IMR-90 (cell line): ENCODE data around the gene DCTN2. TPM values are rescaled to one million over a fixed set of nuclear protein-coding genes. Genes with fewer than 3 reads are reported as not detected.

Experiments used
- ATAC-seq: fragments of 200-7000 bp; cut with Tn5 transposase; 2 replicates; pipeline ENCODE4 v1.9.1; 2020; ENCODE audit warnings: low read depth, mild to moderate bottlenecking, moderate library complexity
- BruUV-seq: library from RNA; stranded (reverse); fragments of 400-500 nt; replicated peaks from 2 replicates; lab custom pipeline; 2021; lab: Mats Ljungman, UMichigan
- CTCF ChIA-PET: fragments of 300-600 bp; formaldehyde crosslinking; extraction: SDS; loops from one replicate; lab custom pipeline; 2021; ENCODE audit warnings: antibody characterized with exemption; lab: Yijun Ruan, JAX
- POLR2A ChIA-PET: fragments of 300-600 bp; sonication (Branson Sonifier 250); formaldehyde crosslinking; loops from one replicate; lab custom pipeline; 2022; ENCODE audit warnings: antibody characterized with exemption; ENCODE audit not compliant: unreplicated experiment; lab: Charles Lee
- DNase-seq: peaks from one replicate; pipeline ENCODE4 v3.0.0; 2013
- H2AFZ ChIP-seq: replicated peaks from 2 replicates; pipeline ENCODE3; 2013; ENCODE audit warnings: low read length, mild to moderate bottlenecking; ENCODE audit not compliant: poor library complexity
- H2AK5ac ChIP-seq: 2 replicates; pipeline ENCODE4 v1.6.1; 2013; ENCODE audit warnings: low read depth, low read length, inconsistent platforms
- H2AK9ac ChIP-seq: replicated peaks from 2 replicates; pipeline ENCODE3; 2013; ENCODE audit warnings: mild to moderate bottlenecking, low read depth, low read length, moderate library complexity; ENCODE audit not compliant: poor library complexity
- H2BK120ac ChIP-seq: 2 replicates; pipeline ENCODE4 v1.6.1; 2013; ENCODE audit warnings: low read depth, low read length, inconsistent platforms
- H2BK15ac ChIP-seq: 3 replicates; pipeline ENCODE4 v1.6.1; 2013; ENCODE audit warnings: low read depth, low read length, inconsistent platforms
- H2BK20ac ChIP-seq: 2 replicates; pipeline ENCODE4 v1.6.1; 2013; ENCODE audit warnings: low read depth, mild to moderate bottlenecking, inconsistent platforms, low read length, moderate library complexity
- H2BK5ac ChIP-seq: 2 replicates; pipeline ENCODE4 v1.6.1; 2013; ENCODE audit warnings: mild to moderate bottlenecking, low read depth, low read length, inconsistent platforms; ENCODE audit not compliant: poor library complexity, severe bottlenecking
- H3K14ac ChIP-seq: replicated peaks from 2 replicates; pipeline ENCODE4 v1.6.1; 2013; ENCODE audit warnings: low read depth, low read length, inconsistent platforms
- H3K18ac ChIP-seq: 2 replicates; pipeline ENCODE4 v1.6.1; 2013; ENCODE audit warnings: low read depth, low read length, control low read depth
- H3K23ac ChIP-seq: 2 replicates; pipeline ENCODE4 v1.6.1; 2013; ENCODE audit warnings: low read depth, low read length, inconsistent platforms
- H3K27ac ChIP-seq: 2 replicates; pipeline ENCODE4 v1.5.1; 2013; ENCODE audit warnings: mild to moderate bottlenecking, control low read depth, low read length; ENCODE audit not compliant: insufficient read depth
- H3K27me3 ChIP-seq: 2 replicates; pipeline ENCODE4 v1.6.1; 2013; ENCODE audit warnings: low read length; ENCODE audit not compliant: control insufficient read depth, insufficient read depth
- H3K36me3 ChIP-seq: 2 replicates; pipeline ENCODE4 v1.6.1; 2013; ENCODE audit warnings: low read length, mixed read lengths; ENCODE audit not compliant: control insufficient read depth, insufficient read depth
- H3K4ac ChIP-seq: 2 replicates; pipeline ENCODE4 v1.6.1; 2013; ENCODE audit warnings: low read depth, low read length, inconsistent platforms
- H3K4me1 ChIP-seq: 2 replicates; pipeline ENCODE4 v1.6.1; 2013; ENCODE audit warnings: low read length, mixed read lengths; ENCODE audit not compliant: control insufficient read depth, insufficient read depth
- H3K4me2 ChIP-seq: 2 replicates; pipeline ENCODE4 v1.6.1; 2013; ENCODE audit warnings: low read depth, mild to moderate bottlenecking, control low read depth, low read length, moderate library complexity
- H3K4me3 ChIP-seq: 2 replicates; pipeline ENCODE4 v1.5.1; 2013; ENCODE audit warnings: low read depth, mild to moderate bottlenecking, control low read depth, low read length, moderate library complexity; ENCODE audit not compliant: insufficient read depth
- H3K56ac ChIP-seq: 2 replicates; pipeline ENCODE4 v1.6.1; 2013; ENCODE audit warnings: low read length, inconsistent platforms; ENCODE audit not compliant: insufficient read depth; ENCODE audit errors: extremely low read depth
- H3K79me1 ChIP-seq, 2 experiments: 2 replicates each; pipeline ENCODE4 v1.6.1; 2013; ENCODE audit warnings: low read length in 2 of 2, inconsistent platforms in 1 of 2, low read depth in 1 of 2
- H3K9ac ChIP-seq: 2 replicates; pipeline ENCODE4 v1.6.1; 2013; ENCODE audit warnings: low read depth, low read length, control low read depth
- H3K9me1 ChIP-seq: 2 replicates; pipeline ENCODE4 v1.6.1; 2013; ENCODE audit warnings: low read length, inconsistent platforms; ENCODE audit not compliant: insufficient read depth
- H3K9me3 ChIP-seq: 2 replicates; pipeline ENCODE4 v1.6.1; 2013; ENCODE audit warnings: low read length; ENCODE audit not compliant: control insufficient read depth, insufficient read depth
- H4K20me1 ChIP-seq: 2 replicates; pipeline ENCODE4 v1.6.1; 2013; ENCODE audit warnings: low read length, inconsistent platforms; ENCODE audit not compliant: insufficient read depth
- H4K5ac ChIP-seq: 2 replicates; pipeline ENCODE4 v1.6.1; 2013; ENCODE audit warnings: mild to moderate bottlenecking, low read depth, low read length, control low read depth
- H4K8ac ChIP-seq, 2 experiments: 2 replicates each; pipeline ENCODE4 v1.6.1; 2013; ENCODE audit warnings: low read depth in 2 of 2, low read length in 2 of 2, control low read depth in 1 of 2, inconsistent platforms in 1 of 2
- H4K91ac ChIP-seq: 2 replicates; pipeline ENCODE4 v1.6.1; 2013; ENCODE audit warnings: low read depth, low read length, inconsistent platforms; ENCODE audit not compliant: insufficient read depth
- CEBPB ChIP-seq: IDR thresholded peaks from 2 replicates; pipeline ENCODE4 v1.6.1; 2012; ENCODE audit warnings: low read depth, low read length, improper control_type of control experiment
- WGBS, 2 experiments: methylation state at CpG; one replicate each; pipeline versions ENCODE4 v1.1.5 to v1.1.7; 2013; ENCODE audit warnings: missing lambda C conversion rate in 2 of 2; ENCODE audit not compliant: insufficient read length in 1 of 2; ENCODE audit errors: extremely low coverage in 2 of 2; 5-methylcytosine and 5-hydroxymethylcytosine counted together
- dilution Hi-C: fragments of 300-500 bp; cut with HindIII; formaldehyde crosslinking; loops from one replicate; pipeline ENCODE4 v1.14.3; 2018; ENCODE audit warnings: low sequenced_read_pairs; ENCODE audit not compliant: unreplicated experiment
- in situ Hi-C: fragments of 300-500 bp; cut with MboI; formaldehyde crosslinking; loops from 3 replicates; pipeline ENCODE4 v1.14.3; 2019; ENCODE audit warnings: low sequenced_read_pairs, inconsistent platforms, mixed read lengths
- intact Hi-C: fragments of 100-400 bp; cut with micrococcal nuclease; formaldehyde crosslinking; loops from 2 replicates; pipeline ENCODE4 v1.10.0; 2022
- polyA plus RNA-seq, 3 experiments: library from polyadenylated mRNA; depleted of rRNA; stranded (reverse); fragments of >200 nt; gene quantifications; 2 replicates each; pipeline ENCODE4 v1.2.3, GENCODE V29; 2012; ENCODE audit warnings: low replicate concordance in 1 of 3
- total RNA-seq: library from RNA; depleted of rRNA; stranded (reverse); fragments of >200 nt; gene quantifications from 2 replicates; pipeline ENCODE4 v1.2.3, GENCODE V29; 2012
- TF ChIP-seq, protein P1 (sequence below): conservative IDR thresholded peaks from 2 replicates; pipeline ENCODE4 v1.5.1; 2012; ENCODE audit warnings: mild to moderate bottlenecking, low read depth, low read length, improper control_type of control experiment

Gene DCTN2
- total and polyA plus RNA-seq, 2 of the 4 experiments (the other 2 are of a cell fraction) = 125 to 130 TPM

DNA sequence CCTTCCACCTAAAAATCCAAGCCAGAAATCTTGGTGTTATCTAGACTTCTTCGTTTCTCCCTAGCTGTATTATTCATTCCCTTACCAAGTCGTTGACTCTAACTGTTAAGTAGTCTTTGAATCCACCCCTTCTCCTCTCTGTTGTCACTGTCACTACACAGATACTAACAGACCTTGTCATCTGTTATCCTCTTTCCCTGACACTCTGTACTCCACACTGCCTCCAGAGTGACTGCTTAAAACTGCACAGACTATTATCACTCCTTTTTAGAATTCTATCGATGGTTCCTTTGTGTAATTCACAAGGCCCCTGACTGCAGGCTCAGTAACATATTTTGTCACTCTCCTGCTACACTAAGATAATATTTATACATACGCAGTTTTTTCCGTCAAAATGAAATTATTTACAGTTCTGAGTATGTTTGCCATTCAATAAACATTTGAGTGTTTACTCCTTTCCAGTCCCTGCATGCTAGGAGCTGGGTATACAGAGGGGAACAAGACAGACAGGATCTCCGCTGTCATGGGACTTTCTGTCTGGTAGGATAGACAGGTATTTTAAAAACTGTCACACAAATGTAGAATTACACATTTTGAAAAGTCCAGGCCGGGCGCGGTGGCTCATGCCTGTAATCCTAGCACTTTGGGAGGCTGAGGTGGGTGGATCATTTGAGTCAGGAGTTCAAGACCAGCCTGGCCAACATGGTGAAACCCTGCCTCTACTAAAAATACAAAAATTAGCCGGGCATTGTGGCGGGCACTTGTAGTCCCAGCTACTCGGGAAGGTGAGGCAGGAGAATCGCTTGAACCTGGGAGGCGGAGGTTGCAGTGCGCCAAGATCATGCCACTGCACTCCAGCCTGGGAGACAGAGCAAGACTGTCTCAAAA, 55.4 kb downstream of the DCTN2 start:
- TSS peak; percentile 7 for BruUV-seq
- CTCF ChIA-PET = no interaction called here

More for the DNA sequence above, 55.4 kb downstream of the DCTN2 start:
- H2BK20ac ChIP-seq = no peak overlapping the region
- H3K4me2 ChIP-seq = no peak overlapping the region
- H3K18ac ChIP-seq = no peak overlapping the region
- H4K91ac ChIP-seq = no peak overlapping the region
- dilution Hi-C loops = no loop called here
- H3K36me3 ChIP-seq = peaks cover 38% of the 10 kb centered on the region
- H3K56ac ChIP-seq = no peak overlapping the region; the same call in 1 of the 2 replicates
- H3K4me3 ChIP-seq = no peak overlapping the region
- H3K14ac ChIP-seq = no peak overlapping the region
- peaks cover 6% of the 10 kb centered on the region for H3K4me1 ChIP-seq
- POLR2A ChIA-PET = no interaction called here
- no peak overlapping the region for H2BK5ac ChIP-seq
- no peak overlapping the region for H2AFZ ChIP-seq
- 100% methylated on average over 1 of the region's 15 CpGs; no CpG with 5 or more reads in 1 of the 2 experiments for WGBS, 2 experiments
- H3K27me3 ChIP-seq = no peaks in the 10 kb centered on the region
- H3K27ac ChIP-seq = no peak overlapping the region
- no peak overlapping the region for H4K5ac ChIP-seq
- H2AK9ac ChIP-seq = no peak overlapping the region
- no peaks in the 10 kb centered on the region for H3K9me3 ChIP-seq
- H3K9ac ChIP-seq = no peak overlapping the region
- H3K79me1 ChIP-seq = peaks cover 37 to 55% of the 10 kb centered on the region in 2 experiments
- H3K23ac ChIP-seq = no peak overlapping the region
- DNase-seq (no peak), ATAC-seq (no peak)
- H4K20me1 ChIP-seq = peaks cover 26% of the 10 kb centered on the region; the same call in 1 of the 2 replicates
- in situ Hi-C loops = no loop called here
- TF ChIP-seq, protein P1, sequence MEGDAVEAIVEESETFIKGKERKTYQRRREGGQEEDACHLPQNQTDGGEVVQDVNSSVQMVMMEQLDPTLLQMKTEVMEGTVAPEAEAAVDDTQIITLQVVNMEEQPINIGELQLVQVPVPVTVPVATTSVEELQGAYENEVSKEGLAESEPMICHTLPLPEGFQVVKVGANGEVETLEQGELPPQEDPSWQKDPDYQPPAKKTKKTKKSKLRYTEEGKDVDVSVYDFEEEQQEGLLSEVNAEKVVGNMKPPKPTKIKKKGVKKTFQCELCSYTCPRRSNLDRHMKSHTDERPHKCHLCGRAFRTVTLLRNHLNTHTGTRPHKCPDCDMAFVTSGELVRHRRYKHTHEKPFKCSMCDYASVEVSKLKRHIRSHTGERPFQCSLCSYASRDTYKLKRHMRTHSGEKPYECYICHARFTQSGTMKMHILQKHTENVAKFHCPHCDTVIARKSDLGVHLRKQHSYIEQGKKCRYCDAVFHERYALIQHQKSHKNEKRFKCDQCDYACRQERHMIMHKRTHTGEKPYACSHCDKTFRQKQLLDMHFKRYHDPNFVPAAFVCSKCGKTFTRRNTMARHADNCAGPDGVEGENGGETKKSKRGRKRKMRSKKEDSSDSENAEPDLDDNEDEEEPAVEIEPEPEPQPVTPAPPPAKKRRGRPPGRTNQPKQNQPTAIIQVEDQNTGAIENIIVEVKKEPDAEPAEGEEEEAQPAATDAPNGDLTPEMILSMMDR = 0 out of 2 replicates have a peak, but pooled peaks have one; percentile 14
- TF ChIP-seq CEBPB = no peak
- H3K4ac ChIP-seq = no peak overlapping the region
- H3K9me1 ChIP-seq = peaks cover 15% of the 10 kb centered on the region
- H2BK15ac ChIP-seq = no peak overlapping the region
- no peak overlapping the region for H2BK120ac ChIP-seq
- no peak overlapping the region for H2AK5ac ChIP-seq
- intact Hi-C loops = no loop called here
- H4K8ac ChIP-seq = no peak overlapping the region
